IMR-90 (cell line): Measurements from ENCODE around the gene MLXIPL. TPM values are rescaled to one million over a fixed set of nuclear protein-coding genes. Genes with fewer than 3 reads are reported as not detected.

ENCODE experiments used
- ATAC-seq: fragments of 200-7000 bp; cut with Tn5 transposase; 2 replicates; pipeline ENCODE4 v1.9.1; 2020; ENCODE audit warnings: low read depth, mild to moderate bottlenecking, moderate library complexity
- BruUV-seq: library from RNA; stranded (reverse); fragments of 400-500 nt; replicated peaks from 2 replicates; lab custom pipeline; 2021; lab: Mats Ljungman, UMichigan
- CTCF ChIA-PET: fragments of 300-600 bp; formaldehyde crosslinking; extraction: SDS; loops from one replicate; lab custom pipeline; 2021; ENCODE audit warnings: antibody characterized with exemption; lab: Yijun Ruan, JAX
- POLR2A ChIA-PET: fragments of 300-600 bp; sonication (Branson Sonifier 250); formaldehyde crosslinking; loops from one replicate; lab custom pipeline; 2022; ENCODE audit warnings: antibody characterized with exemption; ENCODE audit not compliant: unreplicated experiment; lab: Charles Lee
- DNase-seq: peaks from one replicate; pipeline ENCODE4 v3.0.0; 2013
- H2AFZ ChIP-seq: replicated peaks from 2 replicates; pipeline ENCODE3; 2013; ENCODE audit warnings: low read length, mild to moderate bottlenecking; ENCODE audit not compliant: poor library complexity
- H2AK5ac ChIP-seq: 2 replicates; pipeline ENCODE4 v1.6.1; 2013; ENCODE audit warnings: low read depth, low read length, inconsistent platforms
- H2AK9ac ChIP-seq: replicated peaks from 2 replicates; pipeline ENCODE3; 2013; ENCODE audit warnings: mild to moderate bottlenecking, low read depth, low read length, moderate library complexity; ENCODE audit not compliant: poor library complexity
- H2BK120ac ChIP-seq: 2 replicates; pipeline ENCODE4 v1.6.1; 2013; ENCODE audit warnings: low read depth, low read length, inconsistent platforms
- H2BK15ac ChIP-seq: 3 replicates; pipeline ENCODE4 v1.6.1; 2013; ENCODE audit warnings: low read depth, low read length, inconsistent platforms
- H2BK20ac ChIP-seq: 2 replicates; pipeline ENCODE4 v1.6.1; 2013; ENCODE audit warnings: low read depth, mild to moderate bottlenecking, inconsistent platforms, low read length, moderate library complexity
- H2BK5ac ChIP-seq: 2 replicates; pipeline ENCODE4 v1.6.1; 2013; ENCODE audit warnings: mild to moderate bottlenecking, low read depth, low read length, inconsistent platforms; ENCODE audit not compliant: poor library complexity, severe bottlenecking
- H3K14ac ChIP-seq: replicated peaks from 2 replicates; pipeline ENCODE4 v1.6.1; 2013; ENCODE audit warnings: low read depth, low read length, inconsistent platforms
- H3K18ac ChIP-seq: 2 replicates; pipeline ENCODE4 v1.6.1; 2013; ENCODE audit warnings: low read depth, low read length, control low read depth
- H3K23ac ChIP-seq: 2 replicates; pipeline ENCODE4 v1.6.1; 2013; ENCODE audit warnings: low read depth, low read length, inconsistent platforms
- H3K27ac ChIP-seq: 2 replicates; pipeline ENCODE4 v1.5.1; 2013; ENCODE audit warnings: mild to moderate bottlenecking, control low read depth, low read length; ENCODE audit not compliant: insufficient read depth
- H3K27me3 ChIP-seq: 2 replicates; pipeline ENCODE4 v1.6.1; 2013; ENCODE audit warnings: low read length; ENCODE audit not compliant: control insufficient read depth, insufficient read depth
- H3K36me3 ChIP-seq: 2 replicates; pipeline ENCODE4 v1.6.1; 2013; ENCODE audit warnings: low read length, mixed read lengths; ENCODE audit not compliant: control insufficient read depth, insufficient read depth
- H3K4ac ChIP-seq: 2 replicates; pipeline ENCODE4 v1.6.1; 2013; ENCODE audit warnings: low read depth, low read length, inconsistent platforms
- H3K4me1 ChIP-seq: 2 replicates; pipeline ENCODE4 v1.6.1; 2013; ENCODE audit warnings: low read length, mixed read lengths; ENCODE audit not compliant: control insufficient read depth, insufficient read depth
- H3K4me2 ChIP-seq: 2 replicates; pipeline ENCODE4 v1.6.1; 2013; ENCODE audit warnings: low read depth, mild to moderate bottlenecking, control low read depth, low read length, moderate library complexity
- H3K4me3 ChIP-seq: 2 replicates; pipeline ENCODE4 v1.5.1; 2013; ENCODE audit warnings: low read depth, mild to moderate bottlenecking, control low read depth, low read length, moderate library complexity; ENCODE audit not compliant: insufficient read depth
- H3K56ac ChIP-seq: 2 replicates; pipeline ENCODE4 v1.6.1; 2013; ENCODE audit warnings: low read length, inconsistent platforms; ENCODE audit not compliant: insufficient read depth; ENCODE audit errors: extremely low read depth
- H3K79me1 ChIP-seq, 2 experiments: 2 replicates each; pipeline ENCODE4 v1.6.1; 2013; ENCODE audit warnings: low read length in 2 of 2, inconsistent platforms in 1 of 2, low read depth in 1 of 2
- H3K9ac ChIP-seq: 2 replicates; pipeline ENCODE4 v1.6.1; 2013; ENCODE audit warnings: low read depth, low read length, control low read depth
- H3K9me1 ChIP-seq: 2 replicates; pipeline ENCODE4 v1.6.1; 2013; ENCODE audit warnings: low read length, inconsistent platforms; ENCODE audit not compliant: insufficient read depth
- H3K9me3 ChIP-seq: 2 replicates; pipeline ENCODE4 v1.6.1; 2013; ENCODE audit warnings: low read length; ENCODE audit not compliant: control insufficient read depth, insufficient read depth
- H4K20me1 ChIP-seq: 2 replicates; pipeline ENCODE4 v1.6.1; 2013; ENCODE audit warnings: low read length, inconsistent platforms; ENCODE audit not compliant: insufficient read depth
- H4K5ac ChIP-seq: 2 replicates; pipeline ENCODE4 v1.6.1; 2013; ENCODE audit warnings: mild to moderate bottlenecking, low read depth, low read length, control low read depth
- H4K8ac ChIP-seq, 2 experiments: 2 replicates each; pipeline ENCODE4 v1.6.1; 2013; ENCODE audit warnings: low read depth in 2 of 2, low read length in 2 of 2, control low read depth in 1 of 2, inconsistent platforms in 1 of 2
- H4K91ac ChIP-seq: 2 replicates; pipeline ENCODE4 v1.6.1; 2013; ENCODE audit warnings: low read depth, low read length, inconsistent platforms; ENCODE audit not compliant: insufficient read depth
- CEBPB ChIP-seq: IDR thresholded peaks from 2 replicates; pipeline ENCODE4 v1.6.1; 2012; ENCODE audit warnings: low read depth, low read length, improper control_type of control experiment
- CHD1 ChIP-seq: IDR thresholded peaks from 2 replicates; pipeline ENCODE4 v1.6.1; 2012; ENCODE audit warnings: low read depth, low read length, improper control_type of control experiment
- MAZ ChIP-seq: IDR thresholded peaks from 2 replicates; pipeline ENCODE4 v1.6.1; 2012; ENCODE audit warnings: low read depth, mild to moderate bottlenecking, low read length, improper control_type of control experiment, moderate library complexity, borderline replicate concordance
- MXI1 ChIP-seq: IDR thresholded peaks from 2 replicates; pipeline ENCODE4 v1.6.1; 2012; ENCODE audit warnings: low read depth, mild to moderate bottlenecking, low read length, moderate library complexity, borderline replicate concordance
- NFE2L2 ChIP-seq: fragments of 150-350 bp; IDR thresholded peaks from 2 replicates; pipeline ENCODE4 v1.6.1; 2016; ENCODE audit warnings: low read depth, mild to moderate bottlenecking, low read length
- POLR2A ChIP-seq: IDR thresholded peaks from 2 replicates; pipeline ENCODE4 v1.6.1; 2012; ENCODE audit warnings: mild to moderate bottlenecking, low read depth, low read length
- RCOR1 ChIP-seq: IDR thresholded peaks from 2 replicates; pipeline ENCODE4 v1.6.1; 2012; ENCODE audit warnings: mild to moderate bottlenecking, low read length, improper control_type of control experiment; ENCODE audit not compliant: insufficient replicate concordance
- SMC3 ChIP-seq: fragments of 150-350 bp; IDR thresholded peaks from 2 replicates; pipeline ENCODE4 v1.6.1; 2016; ENCODE audit warnings: low read depth, mild to moderate bottlenecking, antibody characterized with exemption, low read length, moderate library complexity
- WGBS, 2 experiments: methylation state at CpG; one replicate each; pipeline versions ENCODE4 v1.1.5 to v1.1.7; 2013; ENCODE audit warnings: missing lambda C conversion rate in 2 of 2; ENCODE audit not compliant: insufficient read length in 1 of 2; ENCODE audit errors: extremely low coverage in 2 of 2; 5-methylcytosine and 5-hydroxymethylcytosine counted together
- dilution Hi-C: fragments of 300-500 bp; cut with HindIII; formaldehyde crosslinking; loops from one replicate; pipeline ENCODE4 v1.14.3; 2018; ENCODE audit warnings: low sequenced_read_pairs; ENCODE audit not compliant: unreplicated experiment
- in situ Hi-C: fragments of 300-500 bp; cut with MboI; formaldehyde crosslinking; loops from 3 replicates; pipeline ENCODE4 v1.14.3; 2019; ENCODE audit warnings: low sequenced_read_pairs, inconsistent platforms, mixed read lengths
- intact Hi-C: fragments of 100-400 bp; cut with micrococcal nuclease; formaldehyde crosslinking; loops from 2 replicates; pipeline ENCODE4 v1.10.0; 2022
- polyA plus RNA-seq, 3 experiments: library from polyadenylated mRNA; depleted of rRNA; stranded (reverse); fragments of >200 nt; gene quantifications; 2 replicates each; pipeline ENCODE4 v1.2.3, GENCODE V29; 2012; ENCODE audit warnings: low replicate concordance in 1 of 3
- total RNA-seq: library from RNA; depleted of rRNA; stranded (reverse); fragments of >200 nt; gene quantifications from 2 replicates; pipeline ENCODE4 v1.2.3, GENCODE V29; 2012
- TF ChIP-seq, protein P1 (sequence below): conservative IDR thresholded peaks from 2 replicates; pipeline ENCODE4 v1.5.1; 2012; ENCODE audit warnings: mild to moderate bottlenecking, low read depth, low read length, improper control_type of control experiment

The MLXIPL gene
- total and polyA plus RNA-seq, 2 of the 4 experiments (the other 2 are of a cell fraction) = not detected

DNA sequence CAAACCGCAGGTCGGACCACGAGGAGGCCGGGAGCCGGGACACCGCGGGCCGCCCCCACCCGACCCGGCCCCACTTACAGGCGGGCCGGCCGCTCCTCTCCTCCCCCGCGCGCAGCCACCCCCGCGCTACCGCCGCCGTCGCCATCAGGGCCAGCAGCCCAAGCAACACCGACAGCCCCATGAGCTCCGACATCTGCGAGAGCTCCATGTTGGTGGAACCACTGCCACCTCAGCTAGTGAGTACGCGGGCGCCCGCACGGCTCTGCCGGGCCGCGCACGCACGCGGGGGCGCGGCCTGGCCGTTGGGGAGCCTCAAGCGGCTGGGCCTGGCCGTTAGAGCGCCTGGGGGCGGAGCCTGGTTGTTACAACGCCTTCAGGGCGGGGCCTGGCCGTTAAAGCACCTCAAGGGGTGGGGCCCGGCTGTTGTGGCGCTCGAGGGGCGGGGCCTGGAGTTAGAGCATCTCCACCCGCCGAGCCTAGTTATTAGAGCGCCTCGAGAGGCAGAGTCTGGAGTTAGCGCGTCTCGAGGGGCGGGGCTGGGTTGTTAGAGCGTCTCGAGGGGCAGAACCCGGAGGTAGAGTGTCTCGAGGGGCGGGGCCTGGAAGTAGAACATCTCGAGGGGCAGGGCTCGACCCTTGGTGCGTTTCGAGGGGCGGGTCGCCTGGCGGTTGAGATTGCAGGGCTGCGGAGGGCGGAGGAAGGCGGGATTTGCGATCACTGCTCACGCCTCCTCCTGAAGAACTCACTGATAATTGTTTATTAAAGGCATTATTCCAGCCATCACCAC, 45.8 kb downstream of the MLXIPL start, which contains the start of gene TBL2:
Gene TBL2 (minus strand): TSS at position 238 of the 787 bp plus-strand sequence. CDS start 30 bp downstream, at position 208.
- H3K4me2 ChIP-seq = peak within 1 kb of the TSS; percentile 82
- peaks cover 12% of the 10 kb centered on the region for H3K36me3 ChIP-seq
- ChIA-PET POLR2A (interaction anchor here (0.6 kb wide), 3 partner anchors 10 to 97 kb away, joined by 3 to 4 read pairs (median 4); no protein-coding TSS in a partner anchor), CTCF (no interaction called here)
- peak within 1 kb of the TSS; percentile 88 for H2AK9ac ChIP-seq
- H2BK15ac ChIP-seq = peak within 1 kb of the TSS; percentile 1; the same call in 1 of the 3 replicates
- TF ChIP-seq MAZ = peak; percentile 64; the same call in 1 of the 2 replicates
- no peak for TF ChIP-seq SMC3
- TF ChIP-seq CHD1 = no peak
- peak; percentile 97 for TF ChIP-seq POLR2A
- no peak for TF ChIP-seq CEBPB
- peak; percentile 60; the same call in 1 of the 2 replicates for TF ChIP-seq MXI1
- TF ChIP-seq, protein P1, sequence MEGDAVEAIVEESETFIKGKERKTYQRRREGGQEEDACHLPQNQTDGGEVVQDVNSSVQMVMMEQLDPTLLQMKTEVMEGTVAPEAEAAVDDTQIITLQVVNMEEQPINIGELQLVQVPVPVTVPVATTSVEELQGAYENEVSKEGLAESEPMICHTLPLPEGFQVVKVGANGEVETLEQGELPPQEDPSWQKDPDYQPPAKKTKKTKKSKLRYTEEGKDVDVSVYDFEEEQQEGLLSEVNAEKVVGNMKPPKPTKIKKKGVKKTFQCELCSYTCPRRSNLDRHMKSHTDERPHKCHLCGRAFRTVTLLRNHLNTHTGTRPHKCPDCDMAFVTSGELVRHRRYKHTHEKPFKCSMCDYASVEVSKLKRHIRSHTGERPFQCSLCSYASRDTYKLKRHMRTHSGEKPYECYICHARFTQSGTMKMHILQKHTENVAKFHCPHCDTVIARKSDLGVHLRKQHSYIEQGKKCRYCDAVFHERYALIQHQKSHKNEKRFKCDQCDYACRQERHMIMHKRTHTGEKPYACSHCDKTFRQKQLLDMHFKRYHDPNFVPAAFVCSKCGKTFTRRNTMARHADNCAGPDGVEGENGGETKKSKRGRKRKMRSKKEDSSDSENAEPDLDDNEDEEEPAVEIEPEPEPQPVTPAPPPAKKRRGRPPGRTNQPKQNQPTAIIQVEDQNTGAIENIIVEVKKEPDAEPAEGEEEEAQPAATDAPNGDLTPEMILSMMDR = peak; percentile 23; the same call in 1 of the 2 replicates
- TF ChIP-seq RCOR1 = no peak
- no peak for TF ChIP-seq NFE2L2
- peak within 1 kb of the TSS; percentile 63 for H2BK5ac ChIP-seq
- peaks cover 24% of the 10 kb centered on the region for H4K20me1 ChIP-seq
- DNase-seq (peak; percentile 97), ATAC-seq (peak; percentile 96)
- peak within 1 kb of the TSS; percentile 81 for H3K27ac ChIP-seq
- H4K91ac ChIP-seq = peak within 1 kb of the TSS; percentile 88
- peak within 1 kb of the TSS; percentile 97 for H3K14ac ChIP-seq
- peak within 1 kb of the TSS; percentile 36 for H3K18ac ChIP-seq
- H2AFZ ChIP-seq = peak within 1 kb of the TSS; percentile 91
- peak within 1 kb of the TSS; percentile 86; the same call in 1 of the 2 replicates for H3K56ac ChIP-seq
- WGBS, 2 experiments = 1% methylated on average over 22 of the region's 75 CpGs; no CpG with 5 or more reads in 1 of the 2 experiments
- peaks cover 6% of the 10 kb centered on the region for H3K4me1 ChIP-seq
- peaks cover 5% of the 10 kb centered on the region for H3K9me1 ChIP-seq
- in situ Hi-C loops = no loop called here
- intact Hi-C loops = no loop called here
- H3K9ac ChIP-seq = peak within 1 kb of the TSS; percentile 97
- peak within 1 kb of the TSS; percentile 69 for H4K5ac ChIP-seq
- no peaks in the 10 kb centered on the region for H3K9me3 ChIP-seq
- H2BK120ac ChIP-seq = no peak within 1 kb of the TSS
- BruUV-seq = no TSS peak
- dilution Hi-C loops = no loop called here
- H3K23ac ChIP-seq = peak within 1 kb of the TSS; percentile 97
- peaks cover 19 to 38% of the 10 kb centered on the region in 2 experiments; a peak in 3 of 4 replicates for H3K79me1 ChIP-seq
- peak within 1 kb of the TSS; percentile 74 for H2AK5ac ChIP-seq
- peak within 1 kb of the TSS; percentile 56 to 96 for H4K8ac ChIP-seq
- peak within 1 kb of the TSS; percentile 70 for H3K4me3 ChIP-seq
- H3K4ac ChIP-seq = peak within 1 kb of the TSS; percentile 87
- H2BK20ac ChIP-seq = no peak within 1 kb of the TSS
- no peaks in the 10 kb centered on the region for H3K27me3 ChIP-seq
